ENCODE measurements around the gene CSMD2. TPM values are rescaled to one million over a fixed set of nuclear protein-coding genes. Genes with fewer than 3 reads are reported as not detected.

Gene CSMD2
- total and polyA plus RNA-seq, 2 of the 8 experiments (the other 6 are each of a cell fraction or from before 2014, with no cell fraction given) = 7.0 to 14.7 TPM

DNA sequence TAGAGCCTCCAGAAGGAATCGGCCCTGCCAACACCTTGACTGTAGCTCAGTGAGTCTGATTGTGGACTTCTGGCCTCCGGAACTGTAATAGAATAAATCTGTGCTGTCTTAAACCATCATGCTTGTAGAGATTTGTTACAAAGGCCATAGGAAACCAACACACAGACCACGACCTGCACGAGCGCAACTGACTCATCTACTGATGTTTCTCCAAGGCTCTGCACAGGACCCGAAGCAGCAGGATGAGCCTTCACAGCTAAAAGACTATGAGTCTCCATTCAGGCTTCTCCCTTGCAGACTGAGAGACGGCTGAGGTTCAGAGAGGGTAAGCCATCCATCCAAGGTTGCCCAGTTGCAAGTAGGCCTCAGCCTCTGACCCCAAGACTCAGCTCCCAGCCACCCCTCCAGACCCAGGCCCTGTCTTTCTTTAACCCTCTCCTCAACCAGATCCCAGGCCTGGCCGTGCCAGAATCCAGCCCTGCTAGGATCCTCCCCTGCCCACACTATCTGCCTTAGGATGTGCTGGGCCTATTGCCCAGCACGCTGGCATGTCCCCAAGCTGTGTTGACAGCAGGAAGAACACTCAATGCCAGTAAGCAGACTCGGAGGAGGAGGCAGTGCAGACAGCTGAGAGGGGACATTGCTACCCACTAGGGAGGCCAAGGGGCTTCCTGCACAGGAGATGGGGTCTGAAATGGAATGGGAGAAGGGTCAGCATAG lies 192.2 kb downstream of the CSMD2 start:
- H2BK120ac ChIP-seq (replicated peaks; ENCODE audit: low read depth, low read length) = no peak overlapping the region
- H3K9me3 ChIP-seq (ENCODE audit: insufficient read depth in 2 of 2, low read depth in 1 of 2, low read length in 1 of 2) = no peaks in the 10 kb centered on the region
- no peaks in the 10 kb centered on the region; the same call in 1 of the 2 replicates for H3K23me2 ChIP-seq (ENCODE audit: low read depth, low read length)
- H2BK12ac ChIP-seq (ENCODE audit: low read depth, low read length) = no peak overlapping the region
- no peaks in the 10 kb centered on the region for H3K27me3 ChIP-seq (replicated peaks in 1 of 4; ENCODE audit: control insufficient read depth in 3 of 4, extremely low read depth in 1 of 4, insufficient read depth in 3 of 4, low read length in 3 of 4)
- H3K4ac ChIP-seq (replicated peaks; ENCODE audit: insufficient read length, low read depth, low read length) = no peak overlapping the region
- no peak overlapping the region for H2BK15ac ChIP-seq (ENCODE audit: low read length)
- DNase-seq (ENCODE audit: low read depth in 1 of 2, low spot score in 2 of 2) (no peak), FAIRE-seq (no peak)
- H3K4me2 ChIP-seq (ENCODE audit: insufficient read depth in 1 of 2, low read depth in 2 of 2, low read length in 2 of 2) = no peak overlapping the region
- no peak overlapping the region for H4K91ac ChIP-seq (replicated peaks; ENCODE audit: insufficient read length, low read length)
- H2AFZ ChIP-seq (ENCODE audit: low read length) = no peak overlapping the region
- ChIA-PET POLR2A (ENCODE audit: partially characterized antibody) (interaction anchor here (1.5 kb wide), 1 partner anchor 13 kb away, joined by 3 read pairs; no protein-coding TSS in a partner anchor), CTCF (ENCODE audit: partially characterized antibody) (interaction anchor here (0.5 to 1.1 kb wide), 5 partner anchors 13 to 141 kb away, joined by 3 to 5 read pairs (median 3); no protein-coding TSS in a partner anchor)
- H3K56ac ChIP-seq (replicated peaks; ENCODE audit: insufficient read length, low read depth, low read length) = no peak overlapping the region
- 0 out of 4 replicates have a peak, but pooled peaks cover 0 to 3% of the 10 kb centered on the region in 2 experiments for H3K79me2 ChIP-seq (ENCODE audit: control insufficient read depth in 1 of 2, insufficient read depth in 2 of 2, low read length in 2 of 2)
- H3K14ac ChIP-seq (ENCODE audit: insufficient read length) = no peak overlapping the region
- no peak overlapping the region for H3K4me3 ChIP-seq (ENCODE audit: extremely low read depth in 1 of 4, insufficient read depth in 2 of 4, low read depth in 3 of 4, low read length in 4 of 4)
- no peak overlapping the region for H3K18ac ChIP-seq (ENCODE audit: extremely low read depth, low read length)
- H4K8ac ChIP-seq (ENCODE audit: extremely low read depth, insufficient read depth, low read length) = no peak overlapping the region
- no peak overlapping the region for H3K9ac ChIP-seq (replicated peaks in 1 of 4; ENCODE audit: extremely low read depth in 1 of 4, low read depth in 3 of 4, low read length in 3 of 4)
- H4K20me1 ChIP-seq (replicated peaks in 1 of 2; ENCODE audit: control insufficient read depth in 1 of 2, insufficient read depth in 2 of 2, low read length in 2 of 2) = peaks cover 5 to 9% of the 10 kb centered on the region in 2 experiments
- H3K4me1 ChIP-seq (replicated peaks in 1 of 4; ENCODE audit: control insufficient read depth in 3 of 4, insufficient read depth in 4 of 4, low read length in 3 of 4) = peaks cover 0 to 11% (median 5%) of the 10 kb centered on the region in 4 experiments; a peak in 4 of 7 replicates
- H2BK20ac ChIP-seq (ENCODE audit: low read length) = no peak overlapping the region
- no peak overlapping the region for H2AK5ac ChIP-seq (ENCODE audit: low read depth, low read length)
- H2BK5ac ChIP-seq (ENCODE audit: low read depth, low read length) = no peak overlapping the region
- H3K27ac ChIP-seq (ENCODE audit: low read depth, low read length) = no peak overlapping the region
- no peak overlapping the region for H4K5ac ChIP-seq (ENCODE audit: insufficient read length, low read depth, low read length)
- H3K23ac ChIP-seq (ENCODE audit: insufficient read length) = no peak overlapping the region
- WGBS, 2 experiments (ENCODE audit: extremely low coverage in 1 of 2, insufficient coverage in 1 of 2, insufficient read length in 1 of 2, insufficient replicate concordance in 2 of 2, low coverage in 1 of 2, low lambda C conversion rate in 2 of 2, missing lambda C conversion rate in 1 of 2) = 83% methylated on average over 10 of the region's 10 CpGs; no CpG with 5 or more reads in 1 of the 2 experiments
- no peaks in the 10 kb centered on the region for H3K36me3 ChIP-seq (ENCODE audit: control insufficient read depth in 2 of 4, insufficient read depth in 4 of 4, low read length in 3 of 4)
- peaks cover 2% of the 10 kb centered on the region; the same call in 1 of the 2 replicates for H3K79me1 ChIP-seq (ENCODE audit: low read depth, low read length)
- TF ChIP-seq, protein P1, sequence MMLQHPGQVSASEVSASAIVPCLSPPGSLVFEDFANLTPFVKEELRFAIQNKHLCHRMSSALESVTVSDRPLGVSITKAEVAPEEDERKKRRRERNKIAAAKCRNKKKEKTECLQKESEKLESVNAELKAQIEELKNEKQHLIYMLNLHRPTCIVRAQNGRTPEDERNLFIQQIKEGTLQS (IDR thresholded peaks at IDR 0.05; ENCODE audit: insufficient read depth, low read depth, low read length) = no peak
- TF ChIP-seq EZH2 (IDR thresholded peaks at IDR 0.05; ENCODE audit: low read depth, low read length, severe bottlenecking) = no peak
- TF ChIP-seq TAF1 (IDR thresholded peaks at IDR 0.05; ENCODE audit: low read depth, low read length) = no peak
- no peak for TF ChIP-seq KDM4A (IDR thresholded peaks at IDR 0.05; ENCODE audit: low read depth, low read length, severe bottlenecking)
- no peak for TF ChIP-seq RFX5 (IDR thresholded peaks at IDR 0.05; ENCODE audit: borderline replicate concordance, low read depth, low read length)
- TF ChIP-seq CHD1 (IDR thresholded peaks at IDR 0.05; ENCODE audit: low read depth, low read length) = no peak
- no peak for TF ChIP-seq SIRT6 (IDR thresholded peaks at IDR 0.05; ENCODE audit: low read length)
- TF ChIP-seq, protein P2, sequence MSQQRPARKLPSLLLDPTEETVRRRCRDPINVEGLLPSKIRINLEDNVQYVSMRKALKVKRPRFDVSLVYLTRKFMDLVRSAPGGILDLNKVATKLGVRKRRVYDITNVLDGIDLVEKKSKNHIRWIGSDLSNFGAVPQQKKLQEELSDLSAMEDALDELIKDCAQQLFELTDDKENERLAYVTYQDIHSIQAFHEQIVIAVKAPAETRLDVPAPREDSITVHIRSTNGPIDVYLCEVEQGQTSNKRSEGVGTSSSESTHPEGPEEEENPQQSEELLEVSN (IDR thresholded peaks at IDR 0.05) = no peak
- no peak for TF ChIP-seq SP1 (IDR thresholded peaks at IDR 0.05; ENCODE audit: low read depth, low read length)
- no peak for TF ChIP-seq GABPA (IDR thresholded peaks at IDR 0.05; ENCODE audit: borderline replicate concordance, insufficient read depth, low read length)
- TF ChIP-seq CBX8 (IDR thresholded peaks at IDR 0.05; ENCODE audit: borderline replicate concordance, low read depth, low read length) = no peak
